ENCODE data around the gene ASXL2. TPM values are rescaled to one million over a fixed set of nuclear protein-coding genes. Genes with fewer than 3 reads are reported as not detected.

ASXL2 gene
- total RNA-seq, 4 donors from 2014 or later = 13.3 to 26.7 (median 16.8) TPM

- H3K4me3 ChIP-seq = no peak overlapping the region
- WGBS, 2 donors (ENCODE audit: low coverage in 1 of 2) = 78 to 93% methylated on average over 3 of the region's 3 CpGs
- TF ChIP-seq POLR2A (IDR thresholded peaks at IDR 0.05) (no peak), EP300 (IDR thresholded peaks at IDR 0.05) (no peak), POLR2AphosphoS5 (IDR thresholded peaks at IDR 0.05) (no peak), CTCF (IDR thresholded peaks at IDR 0.05) (no peak)
- H3K4me1 ChIP-seq = no peaks in the 10 kb centered on the region
- H3K9me3 ChIP-seq = no peaks in the 10 kb centered on the region
- H3K27me3 ChIP-seq = no peaks in the 10 kb centered on the region
- H3K27ac ChIP-seq = no peak overlapping the region
- peaks cover 0 to 29% of the 10 kb centered on the region in 2 donors for H3K36me3 ChIP-seq
- ATAC-seq = no peak
Measured at GRCh38 chr2:25738383-25739343, 139.6 kb downstream of the ASXL2 start.

GRCh38 chr2:25736899-25737515, 141.3 kb downstream of the ASXL2 start:
- Histone ChIP-seq H3K4me1 (no peaks in the 10 kb centered on the region), H3K36me3 (peaks cover 0 to 12% of the 10 kb centered on the region in 2 donors), H3K9me3 (no peaks in the 10 kb centered on the region), H3K4me3 (no peak overlapping the region), H3K27ac (no peak overlapping the region), H3K27me3 (no peaks in the 10 kb centered on the region)
- WGBS, 2 donors (ENCODE audit: low coverage in 1 of 2) = 82 to 91% methylated on average over 6 of the region's 6 CpGs
- TF ChIP-seq POLR2AphosphoS5 (IDR thresholded peaks at IDR 0.05) (no peak), EP300 (IDR thresholded peaks at IDR 0.05) (no peak), POLR2A (IDR thresholded peaks at IDR 0.05) (no peak), CTCF (IDR thresholded peaks at IDR 0.05) (no peak)
- no peak for ATAC-seq

GRCh38 chr2:25735835-25736234, 142.5 kb downstream of the ASXL2 start:
- TF ChIP-seq EP300 (IDR thresholded peaks at IDR 0.05) (no peak), CTCF (IDR thresholded peaks at IDR 0.05) (no peak), POLR2AphosphoS5 (IDR thresholded peaks at IDR 0.05) (no peak), POLR2A (IDR thresholded peaks at IDR 0.05) (no peak)
- Histone ChIP-seq H3K27me3 (no peaks in the 10 kb centered on the region), H3K4me3 (no peak overlapping the region), H3K36me3 (peaks cover 0 to under 1% of the 10 kb centered on the region in 2 donors), H3K9me3 (no peaks in the 10 kb centered on the region), H3K4me1 (no peaks in the 10 kb centered on the region), H3K27ac (no peak overlapping the region)
- ATAC-seq = no peak
- WGBS, 2 donors (ENCODE audit: low coverage in 1 of 2) = 67% methylated on average over 1 of the region's 1 CpG; no CpG with 5 or more reads in 1 of the 2 donors

- Histone ChIP-seq H3K4me1 (no peaks in the 10 kb centered on the region), H3K9me3 (no peaks in the 10 kb centered on the region), H3K4me3 (no peak overlapping the region), H3K36me3 (no peaks in the 10 kb centered on the region), H3K27ac (no peak overlapping the region), H3K27me3 (peaks cover 3% of the 10 kb centered on the region)
- WGBS, 2 donors (ENCODE audit: low coverage in 1 of 2) = 97 to 100% methylated on average over 3 to 7 of the region's 7 CpGs
- TF ChIP-seq POLR2A (IDR thresholded peaks at IDR 0.05) = no peak
- TF ChIP-seq CTCF (IDR thresholded peaks at IDR 0.05) = no peak
- no peak for TF ChIP-seq EP300 (IDR thresholded peaks at IDR 0.05)
- no peak for TF ChIP-seq POLR2AphosphoS5 (IDR thresholded peaks at IDR 0.05)
- ATAC-seq = no peak
Measured at GRCh38 chr2:25728559-25728958, 149.7 kb downstream of the ASXL2 start.

Measured in gastroesophageal sphincter (tissue), 4 donors.